Measurements from ENCODE around the gene KLHDC10. TPM values are rescaled to one million over a fixed set of nuclear protein-coding genes. Genes with fewer than 3 reads are reported as not detected.

Gene KLHDC10
- total RNA-seq, 1 experiment from 2014 or later: 14.4 TPM

- H3K4me1 Mint-ChIP-seq: peaks cover 23% of the 10 kb centered on the region
- H3K27ac Mint-ChIP-seq: peak overlapping the region; percentile 92
- H3K27me3 Mint-ChIP-seq (ENCODE audit: low read depth): peaks cover 9% of the 10 kb centered on the region
- DNase-seq (ENCODE audit: low spot score) (peak; percentile 88), ATAC-seq (peak; percentile 86)
- H3K4me3 Mint-ChIP-seq: peak overlapping the region; percentile 60
- H3K36me3 Mint-ChIP-seq: no peaks in the 10 kb centered on the region; the same call in none of the 2 replicates
- H3K9me3 Mint-ChIP-seq: no peaks in the 10 kb centered on the region
- ChIA-PET POLR2A (interaction anchor here (0.6 to 0.8 kb wide), 2 partner anchors 16 to 20 kb away, joined by 3 to 6 read pairs; no protein-coding TSS in a partner anchor), CTCF (interaction anchor here (0.7 to 1.6 kb wide), 6 partner anchors 10 to 617 kb away, joined by 3 to 7 read pairs (median 4); partner anchors contain the start of gene KLHDC10)
- TF ChIP-seq ATF2 (CRISPR knock-in tag; IDR thresholded peaks at IDR 0.05; ENCODE audit: borderline replicate concordance, low read depth) (no peak), GABPB1 (CRISPR knock-in tag; IDR thresholded peaks at IDR 0.05) (no peak), FOXK1 (CRISPR knock-in tag; IDR thresholded peaks at IDR 0.05) (peak; percentile 77; the same call in 1 of the 2 replicates), JUN (CRISPR knock-in tag; IDR thresholded peaks at IDR 0.05) (no peak), PREB (CRISPR knock-in tag; IDR thresholded peaks at IDR 0.05; ENCODE audit: borderline replicate concordance) (no peak), HMGXB4 (CRISPR knock-in tag; IDR thresholded peaks at IDR 0.05) (no peak; the same call in 1 of the 2 replicates), RORB (CRISPR knock-in tag; IDR thresholded peaks at IDR 0.05) (no peak), IRF2 (CRISPR knock-in tag; IDR thresholded peaks at IDR 0.05; ENCODE audit: borderline replicate concordance, low read depth) (no peak), ZNF671 (CRISPR knock-in tag; IDR thresholded peaks at IDR 0.05) (0 out of 2 replicates have a peak, but pooled peaks have one; percentile 5), TEAD4 (CRISPR knock-in tag; IDR thresholded peaks at IDR 0.05) (no peak), HMGA2 (CRISPR knock-in tag; IDR thresholded peaks at IDR 0.05) (no peak), E2F5 (CRISPR knock-in tag; IDR thresholded peaks at IDR 0.05) (peak; percentile 31; the same call in 1 of the 2 replicates), ZNF281 (CRISPR knock-in tag; IDR thresholded peaks at IDR 0.05) (peak; percentile 46; the same call in 1 of the 2 replicates), CBFB (CRISPR knock-in tag; IDR thresholded peaks at IDR 0.05; ENCODE audit: low read depth) (no peak), SP1 (CRISPR knock-in tag; conservative IDR thresholded peaks at IDR 0.05) (no peak; the same call in 1 of the 2 replicates), TP53 (CRISPR knock-in tag; IDR thresholded peaks at IDR 0.05) (no peak), PRDM15 (CRISPR knock-in tag; IDR thresholded peaks at IDR 0.05) (no peak), SMAD4 (CRISPR knock-in tag; IDR thresholded peaks at IDR 0.05) (no peak), MAX (CRISPR knock-in tag; IDR thresholded peaks at IDR 0.05) (peak; percentile 36; the same call in 1 of the 2 replicates), MXD4 (CRISPR knock-in tag; IDR thresholded peaks at IDR 0.05; ENCODE audit: borderline replicate concordance) (no peak), CREB1 (CRISPR knock-in tag; IDR thresholded peaks at IDR 0.05) (0 out of 2 replicates have a peak, but pooled peaks have one; percentile 50), ZNF423 (CRISPR knock-in tag; IDR thresholded peaks at IDR 0.05) (peak; percentile 61)
Measured at GRCh38 chr7:130141161-130141883, 71.0 kb downstream of the KLHDC10 start.

Measured in WTC11 (cell line).